ENCODE results near the gene HAUS2.
"Not testable (repeated sequence)": the region's sequence is repeated elsewhere in the genome, so short reads cannot be mapped to it uniquely, and the experiment has no call there.

The HAUS2 gene

DNA sequence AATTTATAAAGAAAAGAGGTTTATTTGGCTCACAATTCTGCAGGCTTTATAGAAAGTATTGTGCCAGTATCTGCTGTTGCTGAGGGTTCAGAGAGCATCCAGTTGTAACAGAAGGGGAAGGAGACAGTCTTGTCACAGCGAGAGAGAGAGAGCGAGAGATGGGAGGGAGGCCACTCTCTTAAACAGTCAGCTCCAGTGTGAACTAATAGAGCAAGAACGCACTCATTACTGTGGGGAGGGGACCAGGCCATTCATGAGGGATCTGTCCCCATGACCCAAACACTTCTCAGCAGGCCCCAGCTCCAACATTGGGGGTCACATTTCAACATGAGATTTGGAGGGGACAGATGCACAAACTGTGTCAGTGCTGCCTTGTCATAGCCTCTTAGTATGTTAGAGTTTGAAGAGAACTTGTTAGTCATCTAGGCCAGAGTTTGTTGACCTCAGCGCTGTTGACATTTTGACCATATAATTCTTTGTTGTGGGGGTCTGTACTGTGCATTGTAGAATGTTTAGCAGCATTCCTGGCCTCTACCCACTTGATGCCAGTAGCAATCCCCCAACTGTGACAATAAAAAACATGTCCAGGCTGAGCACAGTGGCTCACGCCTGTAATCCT, 42.1 kb downstream of the HAUS2 start:
- no peaks in the 10 kb centered on the region for H3K9me3 Mint-ChIP-seq (ENCODE audit: low read depth)
- H3K4me1 Mint-ChIP-seq (ENCODE audit: low read depth) = no peaks in the 10 kb centered on the region
- no peak overlapping the region for H3K4me3 Mint-ChIP-seq
- H3K36me3 Mint-ChIP-seq = peaks cover 22% of the 10 kb centered on the region
- no peaks in the 10 kb centered on the region for H3K27me3 Mint-ChIP-seq
- no peak overlapping the region for H3K27ac Mint-ChIP-seq

DNA sequence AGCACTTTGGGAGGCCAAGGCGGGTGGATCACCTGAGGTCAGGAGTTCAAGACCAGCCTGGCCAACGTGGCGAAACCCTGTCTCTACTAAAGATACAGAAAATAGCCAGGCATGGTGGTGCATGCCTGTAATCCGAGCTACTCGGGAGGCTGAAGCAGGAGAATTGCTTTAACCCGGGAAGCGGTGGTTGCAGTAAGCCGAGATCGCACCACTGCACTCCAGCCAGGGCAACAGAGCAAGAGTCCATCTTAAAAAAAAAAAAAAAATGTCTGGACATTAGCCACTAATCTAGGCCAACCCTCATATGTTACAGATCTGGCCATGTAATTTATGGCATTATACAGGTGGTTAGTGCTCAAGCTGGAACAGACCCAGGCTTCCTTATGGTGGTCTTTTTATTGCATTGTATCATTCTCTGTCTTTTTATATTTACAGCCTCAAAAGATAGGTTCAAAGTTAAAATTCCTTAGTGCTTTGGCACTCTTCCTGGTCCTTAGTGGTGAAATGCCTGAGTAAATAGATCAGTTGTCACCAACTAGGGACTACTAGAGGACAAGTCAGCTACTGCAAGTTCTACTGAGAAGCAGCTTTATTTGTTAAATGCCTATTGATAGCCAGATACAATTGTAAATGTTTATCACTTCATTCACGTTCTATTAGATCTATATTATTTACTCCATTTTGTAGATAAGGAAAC, 42.7 kb downstream of the HAUS2 start:
- Mint-ChIP-seq H3K27me3 (no peaks in the 10 kb centered on the region), H3K4me1 (ENCODE audit: low read depth) (no peaks in the 10 kb centered on the region), H3K4me3 (no peak overlapping the region)

DNA sequence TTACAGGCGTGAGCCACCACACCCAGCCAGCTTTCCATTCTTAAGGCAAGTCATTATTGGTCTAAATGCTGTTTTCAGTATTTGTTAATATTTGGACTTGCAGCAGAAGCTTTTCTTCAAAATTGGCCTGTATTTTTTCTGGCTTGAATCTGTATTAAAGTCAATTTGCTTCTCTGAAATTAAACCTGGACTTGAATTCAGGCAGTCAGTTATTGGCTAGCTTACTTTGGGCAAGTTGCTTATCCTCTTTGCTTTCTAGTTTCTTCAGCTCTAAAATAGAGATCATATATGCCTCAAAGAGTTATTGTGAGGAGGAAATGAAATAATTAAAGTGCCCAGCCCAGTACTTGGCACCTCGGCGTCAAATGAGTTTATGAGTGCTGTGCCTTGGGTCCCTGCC, 44.1 kb downstream of the HAUS2 start:
- Mint-ChIP-seq H3K4me1 (ENCODE audit: low read depth) (no peaks in the 10 kb centered on the region), H3K27me3 (no peaks in the 10 kb centered on the region), H3K4me3 (no peak overlapping the region), H3K9me3 (ENCODE audit: low read depth) (no peaks in the 10 kb centered on the region), H3K27ac (no peak overlapping the region), H3K36me3 (peaks cover 19% of the 10 kb centered on the region)

More for the DNA sequence above, 42.7 kb downstream of the HAUS2 start:
- H3K36me3 Mint-ChIP-seq = peaks cover 20% of the 10 kb centered on the region
- no peaks in the 10 kb centered on the region for H3K9me3 Mint-ChIP-seq (ENCODE audit: low read depth)
- no peak overlapping the region for H3K27ac Mint-ChIP-seq

DNA sequence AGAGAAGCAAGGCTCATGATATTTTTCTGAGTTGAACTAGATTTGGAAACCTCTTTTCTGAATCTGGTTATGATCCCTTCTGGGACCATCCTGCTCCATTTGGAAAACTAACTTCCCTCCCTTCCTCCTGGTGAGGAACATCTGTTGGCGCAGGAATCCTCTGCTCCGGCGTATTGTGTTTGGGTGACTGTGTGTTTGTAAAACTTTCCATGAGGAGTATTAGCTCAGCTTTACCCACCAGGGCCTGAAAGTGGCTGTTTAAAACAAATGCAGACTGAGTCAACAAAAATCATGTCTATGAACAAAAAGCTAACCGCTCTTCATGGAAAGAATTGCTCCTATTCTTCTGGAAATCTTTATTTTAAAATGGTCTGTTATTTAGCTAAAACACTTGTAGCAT, 44.5 kb downstream of the HAUS2 start:
- H3K4me1 Mint-ChIP-seq (ENCODE audit: low read depth) = no peaks in the 10 kb centered on the region
- peaks cover 15% of the 10 kb centered on the region for H3K36me3 Mint-ChIP-seq
- no peaks in the 10 kb centered on the region for H3K27me3 Mint-ChIP-seq
- no peaks in the 10 kb centered on the region for H3K9me3 Mint-ChIP-seq (ENCODE audit: low read depth)
- H3K27ac Mint-ChIP-seq = no peak overlapping the region
- H3K4me3 Mint-ChIP-seq = no peak overlapping the region

DNA sequence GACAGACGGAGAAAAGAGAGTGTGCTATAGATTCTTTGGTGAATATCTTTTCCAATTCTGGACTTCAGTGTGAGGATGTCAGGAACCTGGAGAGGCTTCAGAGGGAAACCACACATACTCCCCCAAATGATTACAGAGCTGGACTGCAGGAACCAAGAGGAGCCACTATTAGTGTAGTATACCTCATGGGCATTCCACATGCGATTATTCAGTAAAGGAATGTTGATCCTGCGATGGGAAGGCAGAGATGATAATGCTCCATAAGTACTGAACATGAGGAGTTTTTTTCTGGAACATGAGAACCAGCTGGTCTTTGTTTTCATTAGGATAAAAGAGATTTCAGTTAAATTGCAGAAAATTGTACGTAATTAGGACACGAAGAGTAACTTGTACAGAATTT, 45.5 kb downstream of the HAUS2 start:
- H3K27ac Mint-ChIP-seq = no peak overlapping the region
- peaks cover 12% of the 10 kb centered on the region for H3K36me3 Mint-ChIP-seq
- no peak overlapping the region for H3K4me3 Mint-ChIP-seq
- H3K27me3 Mint-ChIP-seq = no peaks in the 10 kb centered on the region
- no peaks in the 10 kb centered on the region for H3K9me3 Mint-ChIP-seq (ENCODE audit: low read depth)
- no peaks in the 10 kb centered on the region for H3K4me1 Mint-ChIP-seq (ENCODE audit: low read depth)

DNA sequence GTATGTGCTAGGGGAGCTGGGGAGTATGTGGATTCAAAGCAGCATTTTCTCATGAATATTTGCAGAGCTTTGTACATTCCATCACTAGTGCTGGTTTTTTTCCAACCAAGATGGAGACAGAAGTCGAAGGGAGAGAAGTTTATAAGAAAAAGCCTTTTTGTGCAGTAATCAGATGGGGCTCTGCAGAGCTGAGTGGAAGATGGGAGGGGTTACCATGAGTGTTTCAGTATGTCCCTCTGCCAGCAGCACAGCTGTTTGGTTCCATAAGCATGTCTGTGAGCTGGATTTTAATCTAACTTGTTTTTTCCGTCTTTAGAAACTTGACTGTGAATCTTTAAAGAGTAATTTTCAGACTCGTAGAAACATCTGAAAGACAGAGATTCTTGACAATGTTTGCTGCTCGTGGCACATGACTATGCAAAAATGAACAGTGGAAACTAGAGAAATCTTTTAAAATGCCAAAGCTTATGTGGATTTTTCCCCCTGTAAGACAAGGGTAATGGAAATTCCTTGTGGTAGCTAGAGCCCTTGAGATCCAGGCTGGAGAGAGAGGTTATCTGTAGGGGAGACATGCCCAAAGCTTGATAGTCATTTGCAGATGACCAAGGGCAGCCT, 47.1 kb downstream of the HAUS2 start:
- no peaks in the 10 kb centered on the region for H3K27me3 Mint-ChIP-seq
- H3K4me1 Mint-ChIP-seq (ENCODE audit: low read depth) = no peaks in the 10 kb centered on the region
- H3K4me3 Mint-ChIP-seq = no peak overlapping the region
- H3K36me3 Mint-ChIP-seq = peaks cover 12% of the 10 kb centered on the region
- no peak overlapping the region for H3K27ac Mint-ChIP-seq
- H3K9me3 Mint-ChIP-seq (ENCODE audit: low read depth) = no peaks in the 10 kb centered on the region

DNA sequence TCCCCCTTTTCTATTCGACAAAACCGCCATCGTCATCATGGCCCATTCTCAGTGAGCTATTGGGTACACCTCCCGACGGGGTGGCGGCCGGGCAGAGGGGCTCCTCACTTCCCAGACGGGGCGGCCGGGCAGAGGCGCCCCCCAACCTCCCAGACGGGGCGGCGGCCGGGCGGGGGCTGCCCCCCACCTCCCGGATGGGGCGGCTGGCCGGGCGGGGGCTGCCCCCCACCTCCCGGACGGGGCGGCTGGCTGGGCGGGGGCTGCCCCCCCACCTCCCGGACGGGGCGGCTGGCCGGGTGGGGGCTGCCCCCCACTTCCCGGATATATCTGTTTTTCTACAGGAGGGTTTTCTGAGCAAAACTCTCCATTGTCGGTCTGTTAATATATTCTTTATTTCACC, 52.7 kb downstream of the HAUS2 start:
- not testable (repeated sequence) for H3K9me3 Mint-ChIP-seq (ENCODE audit: low read depth); H3K36me3 Mint-ChIP-seq; H3K27me3 Mint-ChIP-seq; H3K27ac Mint-ChIP-seq; H3K4me3 Mint-ChIP-seq
- peaks cover 28% of the 10 kb centered on the region for H3K4me1 Mint-ChIP-seq (ENCODE audit: low read depth)

DNA sequence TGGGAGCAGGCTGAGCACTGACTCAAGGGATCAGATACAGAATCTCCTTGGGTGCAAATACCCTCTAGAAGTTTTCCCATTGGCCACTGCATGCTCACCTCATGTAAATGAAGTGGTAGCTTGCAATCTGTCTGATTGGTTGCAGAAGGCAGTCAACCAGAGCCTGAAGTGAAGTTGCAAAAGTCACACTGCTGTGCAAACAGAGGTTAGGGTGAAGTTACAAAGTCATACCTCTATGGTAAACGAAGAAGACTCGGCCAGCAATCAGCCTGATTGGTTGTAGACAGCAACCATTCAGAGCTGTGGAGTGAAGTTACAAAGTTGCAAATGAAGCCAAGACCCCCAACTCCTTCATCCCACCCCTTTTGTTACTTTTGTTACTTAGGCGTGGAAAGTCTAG, 53.9 kb downstream of the HAUS2 start:
- Mint-ChIP-seq H3K4me1 (ENCODE audit: low read depth) (peaks cover 34% of the 10 kb centered on the region), H3K27ac (no peak overlapping the region), H3K4me3 (no peak overlapping the region), H3K27me3 (no peaks in the 10 kb centered on the region), H3K36me3 (peaks cover 3% of the 10 kb centered on the region), H3K9me3 (ENCODE audit: low read depth) (no peaks in the 10 kb centered on the region)

DNA sequence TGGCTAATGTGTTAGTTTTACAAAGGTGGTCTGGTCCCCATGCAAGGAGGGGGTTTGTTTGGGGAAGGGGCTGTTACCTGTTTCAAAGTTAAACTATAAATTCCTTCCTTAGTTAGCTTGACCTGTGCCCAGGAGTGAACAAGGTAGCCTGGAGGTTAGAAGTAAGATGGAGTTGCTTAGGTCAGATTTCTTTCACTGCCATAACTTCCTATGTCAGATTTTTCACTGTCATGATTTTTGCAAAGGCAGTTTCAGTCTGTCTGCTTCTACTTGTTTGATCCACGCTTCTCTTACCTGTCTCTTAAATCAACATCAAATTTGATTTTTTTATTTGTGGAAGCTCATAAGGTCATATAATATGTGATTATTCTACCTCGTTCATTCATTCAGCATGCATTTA, 55.3 kb downstream of the HAUS2 start:
- H3K4me1 Mint-ChIP-seq (ENCODE audit: low read depth) = peaks cover 48% of the 10 kb centered on the region
- no peak overlapping the region for H3K4me3 Mint-ChIP-seq
- no peaks in the 10 kb centered on the region for H3K9me3 Mint-ChIP-seq (ENCODE audit: low read depth)
- H3K36me3 Mint-ChIP-seq = peaks cover 3% of the 10 kb centered on the region
- H3K27ac Mint-ChIP-seq = peak overlapping the region; percentile 5
- no peaks in the 10 kb centered on the region for H3K27me3 Mint-ChIP-seq

DNA sequence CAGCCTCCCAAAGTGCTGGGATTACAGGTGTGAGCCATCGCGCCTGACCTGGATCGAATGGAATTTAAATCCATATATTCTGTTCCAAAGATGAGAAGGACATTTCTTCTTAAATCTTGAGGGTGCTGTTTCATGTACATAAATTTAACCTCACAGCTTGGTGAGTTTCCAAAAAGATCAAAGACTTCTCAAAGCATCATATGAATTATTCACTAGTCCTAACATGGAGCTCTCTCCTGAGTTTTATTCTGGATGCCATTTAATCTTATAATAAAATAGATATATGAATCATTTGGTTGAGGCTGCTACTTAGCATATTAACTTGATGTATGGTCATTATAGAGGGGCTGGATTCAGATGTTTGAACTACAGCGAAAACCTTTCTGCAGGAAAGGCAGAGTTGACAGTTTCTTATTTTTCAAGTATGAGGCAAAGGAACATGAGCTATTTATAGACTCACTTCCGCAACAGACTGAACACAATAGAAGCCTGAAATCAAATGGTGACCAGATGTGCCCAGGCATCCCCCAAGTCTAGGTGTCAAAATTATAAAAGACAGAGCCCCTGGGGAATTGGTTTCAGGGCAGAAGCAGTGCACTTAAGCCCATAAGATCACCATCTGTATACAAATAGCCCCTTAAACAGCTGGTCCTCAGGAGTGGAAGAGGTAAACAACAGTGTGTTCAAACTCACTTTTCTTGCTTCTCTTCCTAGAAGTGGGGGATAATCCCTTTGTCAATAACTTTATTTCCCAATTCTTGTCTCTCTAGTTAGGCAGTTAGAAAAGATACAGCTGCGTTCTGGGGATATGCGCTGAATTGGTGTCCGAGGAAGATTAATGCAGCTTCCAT, 56.5 kb downstream of the HAUS2 start:
- peaks cover 2% of the 10 kb centered on the region for H3K36me3 Mint-ChIP-seq
- peaks cover 52% of the 10 kb centered on the region for H3K4me1 Mint-ChIP-seq (ENCODE audit: low read depth)

DNA sequence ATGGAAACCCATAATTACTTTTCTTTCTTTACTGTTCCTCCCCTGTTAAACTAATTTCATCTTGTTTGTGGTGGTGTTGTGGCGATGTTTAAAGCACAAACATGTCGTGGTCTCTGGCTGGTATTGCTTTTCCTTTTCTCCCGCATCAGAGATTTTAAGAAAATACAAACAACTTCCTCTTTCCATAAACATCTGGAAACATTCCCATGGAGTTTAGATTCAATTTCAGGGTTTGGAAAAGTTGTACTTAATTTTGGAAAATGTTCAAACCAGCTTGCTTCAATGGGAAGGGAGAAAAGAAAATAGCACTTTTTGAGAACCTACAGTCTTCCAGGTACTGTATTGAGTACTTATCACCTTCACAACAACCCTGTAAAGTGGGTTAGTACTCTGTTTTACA, 57.2 kb downstream of the HAUS2 start:
- Mint-ChIP-seq H3K4me1 (ENCODE audit: low read depth) (peaks cover 52% of the 10 kb centered on the region), H3K9me3 (ENCODE audit: low read depth) (no peaks in the 10 kb centered on the region), H3K27ac (peak overlapping the region; percentile 86), H3K4me3 (peak overlapping the region; percentile 18), H3K27me3 (no peaks in the 10 kb centered on the region), H3K36me3 (no peaks in the 10 kb centered on the region)

More for the DNA sequence above, 56.5 kb downstream of the HAUS2 start:
- Mint-ChIP-seq H3K9me3 (ENCODE audit: low read depth) (no peaks in the 10 kb centered on the region), H3K27ac (peak overlapping the region; percentile 86), H3K27me3 (no peaks in the 10 kb centered on the region), H3K4me3 (peak overlapping the region; percentile 18)

DNA sequence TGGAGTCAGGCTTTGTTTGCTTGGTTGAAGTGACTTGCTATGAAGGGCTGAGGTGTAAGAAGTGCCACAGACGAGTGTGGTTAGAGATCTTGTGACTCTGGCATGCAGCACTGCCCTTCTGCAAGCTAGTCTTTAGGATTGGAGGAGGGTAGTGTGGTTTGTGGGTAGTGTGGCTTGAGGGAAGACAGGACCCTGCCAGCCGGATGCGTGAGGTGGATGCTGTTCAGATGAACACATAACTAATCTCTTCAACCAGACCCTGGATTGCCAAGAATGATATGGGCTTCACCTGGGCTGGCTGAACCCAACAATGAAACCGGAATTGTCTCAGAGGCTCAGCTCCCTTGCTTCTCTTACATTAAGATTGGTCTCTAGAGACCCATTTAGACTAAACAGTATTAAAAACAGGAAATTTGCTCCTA, 59.5 kb downstream of the HAUS2 start:
- peak overlapping the region; percentile 55 for H3K27ac Mint-ChIP-seq
- peaks cover 52% of the 10 kb centered on the region for H3K4me1 Mint-ChIP-seq (ENCODE audit: low read depth)
- H3K9me3 Mint-ChIP-seq (ENCODE audit: low read depth) = no peaks in the 10 kb centered on the region
- no peaks in the 10 kb centered on the region for H3K36me3 Mint-ChIP-seq
- peak overlapping the region; percentile 53 for H3K4me3 Mint-ChIP-seq
- no peaks in the 10 kb centered on the region for H3K27me3 Mint-ChIP-seq

DNA sequence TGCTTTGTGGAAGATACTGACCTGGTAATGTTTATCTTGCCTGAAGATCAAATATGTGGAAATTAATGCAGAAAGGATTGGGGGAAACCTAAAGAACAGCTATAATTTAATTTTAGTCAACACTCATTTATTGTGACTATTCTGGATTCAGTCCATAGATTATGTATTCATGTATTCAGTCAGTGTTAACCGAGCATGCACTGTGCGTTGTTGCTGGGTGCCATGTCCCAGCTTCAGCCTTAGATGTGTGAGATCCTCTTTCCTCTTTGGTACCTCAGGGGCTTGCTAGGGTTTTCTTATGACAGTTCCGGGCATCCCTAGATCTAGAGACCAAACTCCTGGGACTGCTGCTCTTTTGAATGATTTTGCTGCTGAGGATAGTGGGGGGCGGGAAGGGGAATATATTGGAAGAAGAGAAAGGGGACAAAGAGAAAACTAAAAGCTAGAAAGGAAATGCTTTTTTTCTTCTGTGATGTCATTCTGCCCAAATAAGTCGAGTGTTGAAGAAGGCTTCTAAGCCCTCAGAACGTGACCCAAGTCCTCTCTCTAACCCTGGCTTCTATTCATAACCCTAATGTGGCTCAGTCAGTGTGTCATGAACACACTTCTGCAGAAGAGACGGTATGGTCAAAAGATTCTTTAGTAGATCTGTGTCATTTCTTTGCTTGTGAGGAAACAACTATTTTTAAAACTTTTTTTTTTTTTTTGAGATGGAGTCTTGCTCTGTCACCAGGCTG, 60.3 kb downstream of the HAUS2 start:
- H3K36me3 Mint-ChIP-seq = no peaks in the 10 kb centered on the region
- no peaks in the 10 kb centered on the region for H3K9me3 Mint-ChIP-seq (ENCODE audit: low read depth)
- H3K4me1 Mint-ChIP-seq (ENCODE audit: low read depth) = peaks cover 47% of the 10 kb centered on the region
- peak overlapping the region; percentile 53 for H3K4me3 Mint-ChIP-seq
- peak overlapping the region; percentile 0 for H3K27ac Mint-ChIP-seq
- H3K27me3 Mint-ChIP-seq = no peaks in the 10 kb centered on the region

DNA sequence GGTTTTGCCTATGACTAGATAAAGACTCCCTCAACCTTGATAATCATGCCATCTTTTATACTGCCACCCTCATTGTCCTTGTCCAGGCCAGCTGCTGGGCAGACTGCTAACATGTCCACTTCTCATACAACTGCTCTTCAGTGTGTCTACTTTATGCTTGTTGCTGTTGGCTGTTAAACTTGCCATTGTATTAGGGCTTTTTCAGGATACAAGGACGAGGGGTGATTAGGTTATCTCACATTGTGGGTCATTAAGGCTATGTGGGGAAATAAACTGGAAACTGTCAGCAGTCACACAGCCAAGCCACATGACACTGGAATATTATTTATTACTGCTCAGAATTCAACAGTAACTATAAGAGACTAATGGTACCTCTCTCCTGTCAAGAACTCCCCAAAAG, 62.9 kb downstream of the HAUS2 start:
- no peak overlapping the region for H3K4me3 Mint-ChIP-seq
- H3K36me3 Mint-ChIP-seq = no peaks in the 10 kb centered on the region
- no peaks in the 10 kb centered on the region for H3K27me3 Mint-ChIP-seq
- H3K9me3 Mint-ChIP-seq (ENCODE audit: low read depth) = no peaks in the 10 kb centered on the region
- no peak overlapping the region for H3K27ac Mint-ChIP-seq
- peaks cover 24% of the 10 kb centered on the region for H3K4me1 Mint-ChIP-seq (ENCODE audit: low read depth)

Measured in activated naive CD8-positive, alpha-beta T cell (primary cell).